G401 (cell line): Measurements from ENCODE around the gene SPHK2. TPM values are rescaled to one million over a fixed set of nuclear protein-coding genes. Genes with fewer than 3 reads are reported as not detected.
"Not testable (repeated sequence)": the region's sequence is repeated elsewhere in the genome, so short reads cannot be mapped to it uniquely, and the experiment has no call there.

Experiments used
- DNase-seq: peaks from one replicate; pipeline ENCODE4 v3.0.0-alpha.2; 2015; ENCODE audit warnings: low spot score
- in situ Hi-C: cut with HindIII; loops from 2 replicates; pipeline ENCODE4 v1.10.0; 2016; ENCODE audit warnings: low sequenced_read_pairs, mixed read lengths
- total RNA-seq: library from RNA; depleted of rRNA; stranded (reverse); fragments of >200 nt; shearing (Covaris generic); gene quantifications from 2 replicates; pipeline ENCODE4 v1.2.3, GENCODE V29; 2014; rRNA removed

The SPHK2 gene, protein sequence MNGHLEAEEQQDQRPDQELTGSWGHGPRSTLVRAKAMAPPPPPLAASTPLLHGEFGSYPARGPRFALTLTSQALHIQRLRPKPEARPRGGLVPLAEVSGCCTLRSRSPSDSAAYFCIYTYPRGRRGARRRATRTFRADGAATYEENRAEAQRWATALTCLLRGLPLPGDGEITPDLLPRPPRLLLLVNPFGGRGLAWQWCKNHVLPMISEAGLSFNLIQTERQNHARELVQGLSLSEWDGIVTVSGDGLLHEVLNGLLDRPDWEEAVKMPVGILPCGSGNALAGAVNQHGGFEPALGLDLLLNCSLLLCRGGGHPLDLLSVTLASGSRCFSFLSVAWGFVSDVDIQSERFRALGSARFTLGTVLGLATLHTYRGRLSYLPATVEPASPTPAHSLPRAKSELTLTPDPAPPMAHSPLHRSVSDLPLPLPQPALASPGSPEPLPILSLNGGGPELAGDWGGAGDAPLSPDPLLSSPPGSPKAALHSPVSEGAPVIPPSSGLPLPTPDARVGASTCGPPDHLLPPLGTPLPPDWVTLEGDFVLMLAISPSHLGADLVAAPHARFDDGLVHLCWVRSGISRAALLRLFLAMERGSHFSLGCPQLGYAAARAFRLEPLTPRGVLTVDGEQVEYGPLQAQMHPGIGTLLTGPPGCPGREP
- 16.5 and 45.7 TPM in 2 replicates for total RNA-seq

- in situ Hi-C loops, result no loop called here
- DNase-seq, result peak; percentile 100
Measured at GRCh38 chr19:48618916-48619691, at the start of gene SPHK2, which contains the start of gene RPL18. SPHK2 (plus strand) TSS chr19:48619506; CDS start chr19:48620515, 1,009 bp downstream. RPL18 (minus strand) TSS chr19:48619178; CDS start chr19:48619143, 35 bp downstream.

- DNase-seq, result peak; percentile 45
- in situ Hi-C loops, result no loop called here
Measured at GRCh38 chr19:48569814-48570213, 49.5 kb upstream of the SPHK2 start.

DNA sequence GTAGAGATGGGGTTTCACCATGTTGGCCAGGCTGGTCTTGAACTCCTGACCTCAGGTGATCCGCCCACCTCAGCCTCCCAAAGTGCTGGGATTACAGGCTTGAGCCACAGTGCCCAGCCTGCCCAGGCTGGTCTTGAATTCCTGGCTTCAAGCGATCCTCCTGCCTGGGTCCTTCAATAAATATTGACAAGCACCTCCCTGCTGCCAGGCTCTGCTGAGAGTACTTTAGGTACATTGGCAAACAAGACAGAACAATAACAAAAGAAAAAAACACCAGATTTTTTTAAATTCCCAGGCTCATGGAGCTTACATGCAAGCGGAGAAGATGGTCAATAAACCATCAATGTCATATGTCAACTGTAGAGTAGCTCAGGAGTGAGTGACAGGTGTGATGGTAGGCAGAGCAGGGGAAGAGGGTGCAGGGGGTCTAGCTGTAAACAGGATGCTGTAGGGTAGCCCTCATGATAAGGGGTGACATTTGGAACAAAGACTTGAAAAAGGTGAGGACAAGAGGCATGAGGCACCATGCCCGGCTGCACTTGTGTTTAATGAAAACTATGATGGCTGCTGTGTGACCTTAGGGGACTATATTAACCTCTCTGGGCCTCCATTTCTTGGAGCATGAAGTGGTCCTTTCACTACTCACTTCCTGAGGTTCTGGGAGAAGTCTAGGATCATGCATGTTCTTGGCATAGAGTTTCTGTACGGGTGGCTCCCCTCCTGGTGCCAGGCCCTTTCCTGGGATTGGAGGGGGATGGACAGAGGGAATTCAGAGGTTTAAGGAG, 47.7 kb upstream of the SPHK2 start:
- in situ Hi-C loops, result no loop called here
- no peak for DNase-seq

GRCh38 chr19:48573163-48573505, 46.2 kb upstream of the SPHK2 start:
- DNase-seq, result no peak
- in situ Hi-C loops, result no loop called here

DNA sequence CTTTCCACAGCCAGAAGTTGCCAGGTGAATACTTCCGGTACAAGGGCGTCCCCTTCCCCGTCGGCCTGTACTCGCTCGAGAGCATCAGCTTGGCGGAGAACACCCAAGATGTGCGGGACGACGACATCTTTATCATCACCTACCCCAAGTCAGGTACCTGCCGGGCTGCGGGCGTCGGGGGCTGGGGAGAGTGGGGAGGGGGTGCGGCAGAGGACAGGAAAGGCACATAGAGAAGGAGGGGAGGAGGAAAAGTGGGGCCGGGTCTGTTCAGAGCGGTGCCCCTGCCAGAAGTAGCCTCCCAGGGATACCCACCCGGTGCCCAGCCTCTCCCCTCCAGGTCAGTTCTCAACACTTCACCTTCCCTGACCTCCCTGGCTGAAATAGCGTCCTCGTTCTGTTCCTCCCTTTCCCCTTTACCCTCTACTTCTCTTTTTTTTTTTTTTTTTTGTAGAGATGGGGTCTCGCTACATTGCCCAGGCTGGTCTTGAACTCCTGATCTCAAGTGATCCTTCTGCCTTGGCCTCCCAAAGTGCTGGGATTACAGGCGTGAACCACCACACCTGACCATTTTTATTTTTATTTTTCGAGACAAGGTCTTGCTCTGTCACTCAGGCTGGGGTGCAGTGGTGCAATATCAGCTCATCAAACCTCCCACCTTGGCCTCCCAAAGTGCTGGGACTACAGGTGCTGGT, 43.2 kb upstream of the SPHK2 start:
- in situ Hi-C loops, result no loop called here

GRCh38 chr19:48577908-48578307, 41.4 kb upstream of the SPHK2 start:
- in situ Hi-C loops, DNase-seq: not testable (repeated sequence)

More for the DNA sequence above, 43.2 kb upstream of the SPHK2 start:
- DNase-seq, result no peak

DNA sequence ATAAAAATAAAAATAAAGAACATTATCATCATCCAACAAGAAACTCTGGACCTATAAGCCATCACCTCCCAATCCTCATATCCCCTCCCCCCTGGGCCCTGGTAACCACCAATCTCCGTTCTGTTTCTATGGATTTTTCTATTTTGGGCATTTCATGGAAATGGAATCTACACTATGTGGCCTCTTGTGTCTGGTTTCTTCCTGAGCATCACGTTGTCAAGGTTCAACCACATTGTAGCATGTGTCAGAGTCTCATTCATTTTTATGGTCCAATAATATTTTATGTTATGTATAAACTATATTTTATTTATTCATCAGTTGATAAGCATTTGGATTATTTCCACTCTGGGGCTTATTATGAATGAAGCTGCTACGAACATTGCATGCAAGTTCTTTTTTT, 40.4 kb upstream of the SPHK2 start:
- in situ Hi-C loops, result no loop called here

DNA sequence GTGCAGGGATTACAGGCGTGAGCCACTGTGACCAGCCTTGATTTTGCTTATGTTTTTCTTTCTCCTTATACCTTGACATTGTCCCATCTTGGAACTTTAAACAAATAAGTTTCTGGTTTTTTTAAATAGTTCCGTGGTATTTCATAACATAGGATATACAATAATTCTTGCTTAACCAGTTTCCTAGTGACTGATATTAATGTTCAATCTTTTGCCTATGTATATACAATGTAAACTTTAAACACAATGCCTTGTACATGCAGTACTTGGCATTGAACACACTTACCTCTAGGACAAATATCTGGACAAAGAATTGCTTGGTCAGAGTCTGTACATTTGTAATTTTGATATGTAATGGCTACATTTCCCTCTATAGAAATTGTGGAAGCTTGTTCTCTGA, 37.1 kb upstream of the SPHK2 start:
- in situ Hi-C loops, result no loop called here
- DNase-seq, result no peak

More for the DNA sequence above, 40.4 kb upstream of the SPHK2 start:
- DNase-seq, result no peak

- in situ Hi-C loops, result no loop called here
- no peak for DNase-seq
Measured at GRCh38 chr19:48587387-48587786, 31.9 kb upstream of the SPHK2 start.

GRCh38 chr19:48588670-48589401, 30.5 kb upstream of the SPHK2 start:
- peak; percentile 67 for DNase-seq
- in situ Hi-C loops, result no loop called here

- in situ Hi-C loops, result no loop called here
- DNase-seq, result no peak
Measured at GRCh38 chr19:48591021-48591420, 28.3 kb upstream of the SPHK2 start.

- in situ Hi-C loops, result no loop called here
Measured at GRCh38 chr19:48595171-48595570, 24.1 kb upstream of the SPHK2 start.

DNA sequence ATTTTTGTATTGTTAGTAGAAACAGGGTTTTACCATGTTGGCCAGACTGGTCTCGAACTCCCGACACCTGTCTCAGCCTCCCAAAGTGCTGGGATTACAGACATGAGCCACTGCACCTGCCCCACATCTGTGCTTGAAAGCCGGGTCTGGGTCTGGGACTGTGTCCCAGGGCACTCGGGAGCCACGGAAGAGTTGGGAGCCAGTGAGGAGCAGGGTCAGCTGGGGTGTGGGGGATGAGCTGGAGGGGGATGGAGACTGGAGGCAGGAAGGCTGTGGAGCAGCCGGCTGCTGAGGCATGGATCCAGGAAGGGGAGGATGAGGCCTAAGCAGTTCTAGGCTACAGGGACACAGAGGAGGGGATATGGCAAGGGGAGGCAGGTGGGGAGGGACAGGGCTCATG, 23.5 kb upstream of the SPHK2 start:
- in situ Hi-C loops, result no loop called here

More at GRCh38 chr19:48595171-48595570, 24.1 kb upstream of the SPHK2 start:
- DNase-seq, result no peak

DNA sequence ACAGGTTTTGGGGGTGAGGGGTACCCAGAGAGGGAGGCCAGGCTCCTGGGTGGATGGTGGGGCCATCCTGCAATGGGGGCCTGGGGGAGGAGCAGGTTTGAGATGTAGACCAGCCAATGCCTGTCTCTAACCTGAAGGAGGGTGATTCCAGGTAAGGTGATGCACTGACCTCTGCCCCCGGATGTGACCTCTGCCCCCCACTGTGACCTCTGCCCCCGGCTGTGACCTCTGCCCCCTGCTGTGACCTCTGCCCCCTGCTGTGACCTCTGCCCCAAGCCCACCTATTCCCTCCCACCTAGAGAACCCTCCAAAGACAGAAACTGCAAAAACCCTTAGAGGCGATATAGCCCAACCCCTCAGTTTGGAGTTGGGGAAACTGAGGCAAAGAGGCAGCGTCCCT, 23.1 kb upstream of the SPHK2 start:
- DNase-seq, result no peak

More for the DNA sequence above, 23.5 kb upstream of the SPHK2 start:
- no peak for DNase-seq

GRCh38 chr19:48596679-48597465, 22.4 kb upstream of the SPHK2 start:
- no peak for DNase-seq
- in situ Hi-C loops, result no loop called here

More for the DNA sequence above, 23.1 kb upstream of the SPHK2 start:
- in situ Hi-C loops, result no loop called here

DNA sequence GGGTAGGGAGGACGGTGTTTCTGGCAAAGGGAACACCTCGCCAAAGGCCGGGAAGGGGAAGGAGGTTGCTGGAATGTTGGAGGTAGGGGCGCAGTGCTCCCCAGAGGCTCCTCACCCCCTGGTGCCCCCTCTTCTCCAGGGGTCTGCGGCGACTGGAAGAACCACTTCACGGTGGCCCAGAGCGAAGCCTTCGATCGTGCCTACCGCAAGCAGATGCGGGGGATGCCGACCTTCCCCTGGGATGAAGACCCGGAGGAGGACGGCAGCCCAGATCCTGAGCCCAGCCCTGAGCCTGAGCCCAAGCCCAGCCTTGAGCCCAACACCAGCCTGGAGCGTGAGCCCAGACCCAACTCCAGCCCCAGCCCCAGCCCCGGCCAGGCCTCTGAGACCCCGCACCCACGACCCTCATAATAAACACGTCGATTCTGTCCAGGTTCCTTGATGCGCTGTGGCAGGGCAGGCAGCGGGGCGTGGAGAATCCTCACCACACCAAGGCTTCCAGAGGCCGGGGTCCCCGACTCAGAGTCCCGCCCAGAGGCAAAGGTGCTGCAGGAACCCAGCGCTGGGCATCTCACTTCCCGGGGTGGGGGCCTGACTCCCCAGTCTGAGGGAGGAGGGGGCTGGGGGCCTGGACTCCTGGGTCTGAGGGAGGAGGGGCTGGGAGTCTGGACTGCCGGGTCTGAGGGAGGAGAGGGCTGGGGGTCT, 20.2 kb upstream of the SPHK2 start:
- DNase-seq, result no peak
- in situ Hi-C loops, result no loop called here
